Stimulated activated effector memory CD8-positive, alpha-beta T cell treated with anti-CD3 and anti-CD28 coated beads, Interleukin-12 subunit alpha, Interleukin-12 subunit beta, amount 100 ng/mL, for 72 hours (primary cell): ENCODE measurements around the gene MERTK.

ENCODE experiments used
- ATAC-seq: fragments of 150-1000 bp; cut with Tn5 transposase; 2 replicates; pipeline ENCODE4 v1.10.0; 2021
- DNase-seq, 2 donors: peaks; one replicate each; pipeline ENCODE4 v3.0.0; 2021 to 2022; ENCODE audit warnings: low spot score in 2 of 2
- H3K27ac Mint-ChIP-seq: one replicate; pipeline ENCODE4 v1.8.0; 2022; ENCODE audit warnings: mild to moderate bottlenecking, mixed read lengths
- H3K36me3 Mint-ChIP-seq: one replicate; pipeline ENCODE4 v1.8.0; 2022; ENCODE audit warnings: mild to moderate bottlenecking, mixed read lengths
- H3K4me1 Mint-ChIP-seq: one replicate; pipeline ENCODE4 v1.8.0; 2022; ENCODE audit warnings: mixed read lengths
- H3K4me3 Mint-ChIP-seq: one replicate; pipeline ENCODE4 v1.8.0; 2022; ENCODE audit warnings: mild to moderate bottlenecking, mixed read lengths
- H3K9me3 Mint-ChIP-seq: one replicate; pipeline ENCODE4 v1.8.0; 2022; ENCODE audit warnings: mixed read lengths

MERTK gene

GRCh38 chr2:111975053-111975552, 76.7 kb downstream of the MERTK start:
- no peak for ATAC-seq
- Mint-ChIP-seq H3K9me3 (peaks cover 13% of the 10 kb centered on the region), H3K4me3 (no peak overlapping the region), H3K36me3 (no peaks in the 10 kb centered on the region), H3K4me1 (peaks cover 6% of the 10 kb centered on the region), H3K27ac (no peak overlapping the region)
- no peak for DNase-seq

GRCh38 chr2:111975819-111976218, 77.4 kb downstream of the MERTK start:
- Mint-ChIP-seq H3K36me3 (no peaks in the 10 kb centered on the region), H3K27ac (no peak overlapping the region), H3K4me1 (peaks cover 6% of the 10 kb centered on the region), H3K9me3 (peaks cover 13% of the 10 kb centered on the region), H3K4me3 (no peak overlapping the region)
- ATAC-seq (no peak), DNase-seq (no peak)

GRCh38 chr2:111977240-111977639, 78.8 kb downstream of the MERTK start:
- H3K27ac Mint-ChIP-seq: no peak overlapping the region
- no peak overlapping the region for H3K4me3 Mint-ChIP-seq
- H3K36me3 Mint-ChIP-seq: no peaks in the 10 kb centered on the region
- peaks cover 13% of the 10 kb centered on the region for H3K9me3 Mint-ChIP-seq
- DNase-seq (no peak), ATAC-seq (no peak)
- peaks cover 12% of the 10 kb centered on the region for H3K4me1 Mint-ChIP-seq

GRCh38 chr2:111978452-111979170, 80.2 kb downstream of the MERTK start:
- Mint-ChIP-seq H3K9me3 (peaks cover 13% of the 10 kb centered on the region), H3K27ac (no peak overlapping the region), H3K4me3 (no peak overlapping the region), H3K36me3 (no peaks in the 10 kb centered on the region), H3K4me1 (peaks cover 20% of the 10 kb centered on the region)
- no peak for ATAC-seq
- no peak for DNase-seq

- ATAC-seq: no peak
- H3K36me3 Mint-ChIP-seq: no peaks in the 10 kb centered on the region
- H3K9me3 Mint-ChIP-seq: peaks cover 11% of the 10 kb centered on the region
- no peak overlapping the region for H3K4me3 Mint-ChIP-seq
- peak overlapping the region; percentile 55 for H3K27ac Mint-ChIP-seq
- H3K4me1 Mint-ChIP-seq: peaks cover 23% of the 10 kb centered on the region
- no peak for DNase-seq
Measured at GRCh38 chr2:111981666-111982065, 83.3 kb downstream of the MERTK start.

- H3K4me3 Mint-ChIP-seq: peak overlapping the region; percentile 31
- peak; percentile 96 for ATAC-seq
Measured at GRCh38 chr2:111982822-111983221, 84.4 kb downstream of the MERTK start.

GRCh38 chr2:111983478-111984212, 85.2 kb downstream of the MERTK start:
- H3K36me3 Mint-ChIP-seq: no peaks in the 10 kb centered on the region
- peaks cover 23% of the 10 kb centered on the region for H3K4me1 Mint-ChIP-seq
- H3K9me3 Mint-ChIP-seq: no peaks in the 10 kb centered on the region
- peak overlapping the region; percentile 55 for H3K27ac Mint-ChIP-seq
- H3K4me3 Mint-ChIP-seq: peak overlapping the region; percentile 31
- peak; percentile 40 for ATAC-seq
- no peak for DNase-seq

More at GRCh38 chr2:111982822-111983221, 84.4 kb downstream of the MERTK start:
- Mint-ChIP-seq H3K27ac (peak overlapping the region; percentile 55), H3K9me3 (peaks cover 1% of the 10 kb centered on the region), H3K36me3 (no peaks in the 10 kb centered on the region), H3K4me1 (peaks cover 23% of the 10 kb centered on the region)
- DNase-seq: peak in 1 of 2 donors; percentile 67

GRCh38 chr2:111984213-111984604, 85.8 kb downstream of the MERTK start:
- Mint-ChIP-seq H3K27ac (no peak overlapping the region), H3K4me1 (peaks cover 23% of the 10 kb centered on the region), H3K9me3 (no peaks in the 10 kb centered on the region), H3K4me3 (no peak overlapping the region), H3K36me3 (no peaks in the 10 kb centered on the region)
- ATAC-seq: no peak
- DNase-seq: no peak

- Mint-ChIP-seq H3K36me3 (no peaks in the 10 kb centered on the region), H3K9me3 (no peaks in the 10 kb centered on the region), H3K4me1 (peaks cover 23% of the 10 kb centered on the region), H3K4me3 (no peak overlapping the region), H3K27ac (no peak overlapping the region)
- no peak for DNase-seq
- ATAC-seq: no peak
Measured at GRCh38 chr2:111985514-111985913, 87.1 kb downstream of the MERTK start.

- H3K9me3 Mint-ChIP-seq: no peaks in the 10 kb centered on the region
- ATAC-seq: no peak
- DNase-seq: no peak
- H3K4me3 Mint-ChIP-seq: no peak overlapping the region
- no peaks in the 10 kb centered on the region for H3K36me3 Mint-ChIP-seq
- peaks cover 23% of the 10 kb centered on the region for H3K4me1 Mint-ChIP-seq
- no peak overlapping the region for H3K27ac Mint-ChIP-seq
Measured at GRCh38 chr2:111986116-111986900, 87.9 kb downstream of the MERTK start.

- DNase-seq: no peak
- Mint-ChIP-seq H3K9me3 (no peaks in the 10 kb centered on the region), H3K27ac (no peak overlapping the region), H3K4me3 (no peak overlapping the region), H3K4me1 (no peaks in the 10 kb centered on the region), H3K36me3 (no peaks in the 10 kb centered on the region)
- ATAC-seq: no peak
Measured at GRCh38 chr2:111990375-111990774, 92.0 kb downstream of the MERTK start.

GRCh38 chr2:111990856-111991255, 92.4 kb downstream of the MERTK start:
- no peak for DNase-seq
- no peak overlapping the region for H3K4me3 Mint-ChIP-seq
- H3K27ac Mint-ChIP-seq: no peak overlapping the region
- no peaks in the 10 kb centered on the region for H3K4me1 Mint-ChIP-seq
- no peak for ATAC-seq
- no peaks in the 10 kb centered on the region for H3K36me3 Mint-ChIP-seq
- H3K9me3 Mint-ChIP-seq: no peaks in the 10 kb centered on the region

- no peak for ATAC-seq
- no peak for DNase-seq
- H3K27ac Mint-ChIP-seq: no peak overlapping the region
- H3K36me3 Mint-ChIP-seq: no peaks in the 10 kb centered on the region
- H3K4me1 Mint-ChIP-seq: no peaks in the 10 kb centered on the region
- H3K4me3 Mint-ChIP-seq: no peak overlapping the region
- H3K9me3 Mint-ChIP-seq: no peaks in the 10 kb centered on the region
Measured at GRCh38 chr2:111994042-111994441, 95.6 kb downstream of the MERTK start.

- Mint-ChIP-seq H3K4me1 (no peaks in the 10 kb centered on the region), H3K27ac (no peak overlapping the region), H3K36me3 (no peaks in the 10 kb centered on the region), H3K9me3 (no peaks in the 10 kb centered on the region), H3K4me3 (no peak overlapping the region)
- ATAC-seq: no peak
- DNase-seq: no peak
Measured at GRCh38 chr2:111995148-111995547, 96.7 kb downstream of the MERTK start.

GRCh38 chr2:111999809-112000208, 101.4 kb downstream of the MERTK start:
- Mint-ChIP-seq H3K27ac (no peak overlapping the region), H3K4me3 (no peak overlapping the region), H3K36me3 (no peaks in the 10 kb centered on the region), H3K4me1 (no peaks in the 10 kb centered on the region), H3K9me3 (no peaks in the 10 kb centered on the region)
- DNase-seq (no peak), ATAC-seq (no peak)
